Epidermal melanocyte (primary cell): ENCODE results near the gene FXYD3.

Source experiments
- DNase-seq: peaks from one replicate; pipeline ENCODE4 v3.0.0; 2011; ENCODE audit warnings: low spot score; ENCODE audit not compliant: insufficient read length

The FXYD3 gene

GRCh38 chr19:35157431-35157830, 41.8 kb downstream of the FXYD3 start:
- no peak for DNase-seq

- DNase-seq: no peak
These were observed 44.0 kb downstream of the FXYD3 start for GRCh38 chr19:35159606-35160005.

DNA sequence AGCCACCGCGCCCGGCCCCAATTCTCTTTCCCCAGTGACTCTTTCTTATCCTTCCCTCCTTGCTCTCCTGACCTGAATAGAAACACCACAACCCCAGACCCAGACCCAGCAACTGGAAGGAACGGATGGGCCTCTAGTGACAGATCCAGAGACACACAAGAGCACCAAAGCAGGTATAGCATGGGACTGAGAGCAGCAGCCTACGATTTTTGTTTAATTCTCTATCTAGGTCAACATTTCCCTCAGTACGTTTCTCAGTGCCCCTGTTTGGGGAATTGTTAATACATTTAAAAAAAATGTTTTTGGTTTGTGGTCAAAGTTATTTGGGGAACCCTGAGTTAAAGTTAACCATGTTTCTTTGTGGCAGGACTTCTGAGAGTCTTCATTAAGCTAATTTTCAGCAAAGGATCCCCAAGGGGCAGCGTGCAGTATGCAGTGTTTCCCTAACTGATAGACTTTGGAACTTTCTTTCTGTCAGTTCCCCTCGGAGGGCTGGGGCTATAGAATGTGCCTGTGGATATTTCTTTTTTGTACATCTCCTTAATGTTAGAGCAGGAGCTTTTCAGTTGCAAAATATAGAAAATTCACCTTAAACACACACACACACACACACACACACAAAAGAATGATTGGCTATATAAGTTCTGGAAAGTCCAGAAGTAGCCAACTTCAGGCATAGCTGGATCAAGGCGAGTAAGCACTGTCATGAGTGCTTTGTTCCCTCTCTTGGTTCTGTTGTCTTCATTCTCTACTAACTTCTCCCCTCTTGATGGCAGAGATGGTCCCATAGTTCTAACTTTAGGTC, 45.2 kb downstream of the FXYD3 start:
- DNase-seq: no peak

GRCh38 chr19:35161434-35161743, 45.8 kb downstream of the FXYD3 start:
- DNase-seq: no peak

GRCh38 chr19:35162471-35163326, 47.1 kb downstream of the FXYD3 start:
- no peak for DNase-seq

- DNase-seq: no peak
These were observed 48.8 kb downstream of the FXYD3 start for GRCh38 chr19:35164418-35164817.

DNA sequence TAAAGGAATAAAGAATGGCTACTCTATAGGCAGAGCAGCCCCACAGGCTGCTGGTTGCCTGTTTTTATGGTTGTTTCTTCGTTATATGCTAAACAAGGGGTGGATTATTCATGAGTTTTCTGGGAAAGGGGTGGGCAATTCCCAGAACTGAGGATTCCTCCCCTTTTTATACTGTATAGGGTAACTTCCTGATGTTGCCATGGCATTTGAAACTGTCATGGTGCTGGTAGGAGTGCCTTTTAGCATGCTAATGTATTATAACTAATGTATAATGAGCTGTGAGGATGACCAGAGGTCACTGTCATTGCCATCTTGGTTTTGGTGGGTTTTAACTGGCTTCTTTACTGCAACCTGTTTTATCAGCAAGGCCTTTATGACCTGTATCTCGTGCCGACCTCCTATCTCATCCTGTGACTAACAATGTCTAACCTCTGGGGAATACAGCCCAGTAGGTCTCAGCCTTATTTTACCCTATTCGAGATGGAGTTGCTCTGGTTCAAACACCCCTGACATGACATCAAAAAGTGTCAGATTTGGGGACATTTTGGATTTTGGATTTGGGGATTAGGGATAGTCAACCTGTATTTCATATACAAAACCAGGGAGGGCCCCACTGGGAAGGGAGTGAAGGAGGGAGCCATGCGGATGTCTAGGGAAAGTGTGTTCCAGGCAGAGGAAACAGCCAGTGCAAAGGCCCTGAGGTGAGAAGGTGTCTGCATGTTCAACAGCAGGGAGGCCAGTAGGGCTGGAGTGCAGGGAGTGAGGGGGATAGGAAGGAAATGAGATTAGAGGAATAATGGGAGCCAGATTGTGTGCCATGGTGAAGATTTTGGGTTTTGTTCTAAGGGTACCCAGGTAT, 49.8 kb downstream of the FXYD3 start:
- no peak for DNase-seq

GRCh38 chr19:35166100-35167063, 50.8 kb downstream of the FXYD3 start:
- DNase-seq: no peak

- no peak for DNase-seq
These were observed 51.9 kb downstream of the FXYD3 start for GRCh38 chr19:35167251-35168119.

DNA sequence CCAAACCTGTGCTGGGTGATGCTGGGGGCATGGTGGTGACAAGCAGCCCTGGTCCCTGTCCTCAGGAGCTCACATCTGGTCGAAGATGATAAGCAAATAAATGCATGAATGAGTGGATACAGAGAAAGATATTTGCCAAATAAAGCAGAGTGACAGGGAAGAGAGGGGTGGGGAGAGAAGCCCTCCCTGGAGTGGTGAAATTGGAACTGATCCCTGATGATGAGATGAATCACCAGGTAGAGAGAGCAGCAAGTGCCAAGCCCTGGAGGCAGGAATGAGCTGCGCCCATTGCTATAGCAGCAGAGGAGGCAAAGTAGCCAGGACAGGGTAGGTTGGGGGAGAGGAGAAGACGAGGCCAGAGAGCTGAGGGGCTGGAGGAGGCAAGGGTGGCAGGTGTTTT, 52.6 kb downstream of the FXYD3 start:
- no peak for DNase-seq

- DNase-seq: no peak
These were observed 53.8 kb downstream of the FXYD3 start for GRCh38 chr19:35169221-35169995.

GRCh38 chr19:35170359-35171061, 54.9 kb downstream of the FXYD3 start:
- no peak for DNase-seq

DNA sequence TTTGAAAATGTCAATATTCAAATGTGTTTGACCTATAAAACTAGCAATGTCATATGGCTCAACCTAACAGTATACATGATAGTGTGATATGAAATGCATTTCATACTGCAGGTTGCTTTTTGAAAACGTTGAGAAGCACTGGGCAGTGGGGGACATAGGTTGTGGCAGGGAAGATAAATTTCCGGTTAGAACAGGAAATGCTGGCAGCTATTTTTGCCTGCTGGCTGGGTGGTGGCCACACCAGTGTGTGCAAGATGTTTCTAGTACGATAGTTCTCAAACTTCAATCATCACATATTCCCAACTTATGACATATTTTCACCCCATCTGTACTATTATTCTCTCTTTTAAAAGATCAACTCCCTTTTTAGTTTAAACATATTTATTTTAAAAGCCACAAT, 56.1 kb downstream of the FXYD3 start:
- no peak for DNase-seq
